ENCODE measurements around the gene SEPTIN12.

Gene SEPTIN12

GRCh38 chr16:4801051-4801961 lies 13.2 kb upstream of the SEPTIN12 start:
- TF ChIP-seq REST (IDR thresholded peaks at IDR 0.05; ENCODE audit: insufficient read depth in 1 of 2, low read depth in 2 of 2, low read length in 2 of 2), result no peak
- TF ChIP-seq SIN3A (IDR thresholded peaks at IDR 0.05; ENCODE audit: borderline replicate concordance, insufficient read depth, low read length), result no peak
- no peak for TF ChIP-seq FOXP2 (optimal IDR thresholded peaks at IDR 0.05; ENCODE audit: borderline replicate concordance, extremely low read depth, extremely low read length, insufficient read depth)
- no peak for TF ChIP-seq POLR2AphosphoS5 (IDR thresholded peaks at IDR 0.05; ENCODE audit: low read depth, low read length)
- no peak for TF ChIP-seq TAF1 (IDR thresholded peaks at IDR 0.05; ENCODE audit: borderline replicate concordance, insufficient read depth, low read length)

DNA sequence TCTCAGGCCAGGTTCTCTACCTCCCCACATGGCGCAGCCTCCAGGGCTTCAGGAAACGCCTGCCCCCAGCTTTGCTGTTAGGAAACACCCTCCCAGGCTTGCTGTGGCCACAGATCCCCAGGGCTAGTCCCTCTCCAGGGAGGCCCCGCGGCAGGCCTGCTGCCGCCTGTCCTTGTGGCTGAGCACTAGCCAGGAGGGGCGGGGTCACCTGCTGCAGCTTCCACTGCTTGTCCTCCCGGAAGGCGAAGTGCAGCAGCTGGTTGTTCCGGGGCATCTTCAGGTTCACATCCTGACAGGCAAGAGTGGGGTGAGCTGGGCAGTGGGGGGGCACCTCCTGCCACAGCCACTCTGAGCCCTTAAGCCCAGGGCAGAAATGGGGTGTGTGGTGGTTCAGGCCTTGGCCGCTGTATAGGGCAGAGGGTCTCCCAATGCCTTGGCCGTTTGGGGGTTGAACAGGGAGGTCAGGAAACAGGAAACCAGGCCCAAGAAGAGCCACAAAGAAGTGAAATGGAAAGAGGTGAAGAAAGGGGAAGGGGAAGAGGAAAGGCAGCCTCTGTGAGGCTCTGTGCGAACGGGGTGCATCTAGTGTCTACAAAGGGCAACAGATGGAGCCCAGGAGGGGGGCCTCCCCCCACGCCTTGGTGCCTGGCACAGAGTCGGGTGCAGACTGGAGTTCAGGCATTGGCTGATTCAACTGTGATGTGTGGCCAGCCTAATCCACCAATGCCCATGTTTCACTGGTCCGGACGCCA lies 12.3 kb upstream of the SEPTIN12 start:
- no peak for TF ChIP-seq REST (IDR thresholded peaks at IDR 0.05; ENCODE audit: insufficient read depth in 1 of 2, low read depth in 2 of 2, low read length in 2 of 2)
- no peak for TF ChIP-seq SIN3A (IDR thresholded peaks at IDR 0.05; ENCODE audit: borderline replicate concordance, insufficient read depth, low read length)
- no peak for TF ChIP-seq POLR2AphosphoS5 (IDR thresholded peaks at IDR 0.05; ENCODE audit: low read depth, low read length)
- TF ChIP-seq TAF1 (IDR thresholded peaks at IDR 0.05; ENCODE audit: borderline replicate concordance, insufficient read depth, low read length), result no peak
- TF ChIP-seq FOXP2 (optimal IDR thresholded peaks at IDR 0.05; ENCODE audit: borderline replicate concordance, extremely low read depth, extremely low read length, insufficient read depth), result no peak

- no peak for TF ChIP-seq SIN3A (IDR thresholded peaks at IDR 0.05; ENCODE audit: borderline replicate concordance, insufficient read depth, low read length)
- TF ChIP-seq FOXP2 (optimal IDR thresholded peaks at IDR 0.05; ENCODE audit: borderline replicate concordance, extremely low read depth, extremely low read length, insufficient read depth), result no peak
- no peak for TF ChIP-seq REST (IDR thresholded peaks at IDR 0.05; ENCODE audit: insufficient read depth in 1 of 2, low read depth in 2 of 2, low read length in 2 of 2)
- TF ChIP-seq POLR2AphosphoS5 (IDR thresholded peaks at IDR 0.05; ENCODE audit: low read depth, low read length), result no peak
- no peak for TF ChIP-seq TAF1 (IDR thresholded peaks at IDR 0.05; ENCODE audit: borderline replicate concordance, insufficient read depth, low read length)
Observed at GRCh38 chr16:4799171-4799855, 11.2 kb upstream of the SEPTIN12 start.

DNA sequence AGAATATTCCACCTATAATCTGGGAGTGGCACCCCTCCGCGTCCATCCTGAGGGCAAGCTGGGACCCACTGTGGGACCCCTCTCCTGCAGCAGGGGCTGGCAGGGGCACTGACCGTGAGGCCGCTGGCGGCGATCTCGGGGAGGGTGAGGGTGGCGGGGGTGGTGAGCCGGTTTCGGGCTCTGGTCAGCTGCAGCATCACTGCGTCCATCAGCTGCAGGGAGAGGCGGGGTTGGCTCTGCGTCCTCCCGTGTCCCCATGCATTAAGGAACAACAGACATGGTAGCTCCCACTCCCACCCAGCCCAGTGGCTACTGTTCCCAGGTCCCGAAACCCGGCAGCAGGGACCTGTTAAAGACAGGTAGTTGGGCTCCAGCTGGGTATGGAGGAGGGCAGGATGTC lies 10.3 kb upstream of the SEPTIN12 start:
- no peak for TF ChIP-seq SIN3A (IDR thresholded peaks at IDR 0.05; ENCODE audit: borderline replicate concordance, insufficient read depth, low read length)

- TF ChIP-seq FOXP2 (optimal IDR thresholded peaks at IDR 0.05; ENCODE audit: borderline replicate concordance, extremely low read depth, extremely low read length, insufficient read depth) (no peak), REST (IDR thresholded peaks at IDR 0.05; ENCODE audit: insufficient read depth in 1 of 2, low read depth in 2 of 2, low read length in 2 of 2) (no peak), POLR2AphosphoS5 (IDR thresholded peaks at IDR 0.05; ENCODE audit: low read depth, low read length) (no peak), SIN3A (IDR thresholded peaks at IDR 0.05; ENCODE audit: borderline replicate concordance, insufficient read depth, low read length) (no peak), TAF1 (IDR thresholded peaks at IDR 0.05; ENCODE audit: borderline replicate concordance, insufficient read depth, low read length) (no peak)
Observed at GRCh38 chr16:4797805-4798252, 9.7 kb upstream of the SEPTIN12 start.
